ENCODE data around the gene PPP6R2. TPM values are rescaled to one million over a fixed set of nuclear protein-coding genes. Genes with fewer than 3 reads are reported as not detected.
"Not testable (repeated sequence)": the region's sequence is repeated elsewhere in the genome, so short reads cannot be mapped to it uniquely, and the experiment has no call there.

The PPP6R2 gene
- total and polyA plus RNA-seq, 8 donors: 21.1 to 70.4 (median 25.1) TPM

- Histone ChIP-seq H3K4me3 (peak overlapping the region; percentile 48 to 81 (median 68)), H3K36me3 (no peaks in the 10 kb centered on the region), H3K9me3 (no peaks in the 10 kb centered on the region), H3K4me1 (peaks cover 4 to 9% (median 9%) of the 10 kb centered on the region in 3 donors), H3K27ac (peak overlapping the region in 1 of 4 donors; percentile 19), H3K27me3 (no peaks in the 10 kb centered on the region)
- TF ChIP-seq CTCF (IDR thresholded peaks at IDR 0.05): no peak
- 12 to 26% methylated on average over 24 to 56 of the region's 56 CpGs for WGBS, 2 donors
- DNase-seq: peak in 2 of 6 donors; percentile 52 to 56
- intact Hi-C loops (cut with DNase I): loop anchor here in 1 of 3 donors (10.0 kb wide), 1 partner anchor 52 kb away; the partner anchor contains the start of gene MAPK11
- no peak for ATAC-seq
- no peak for FAIRE-seq
These were observed 16.7 kb upstream of the PPP6R2 start for GRCh38 chr22:50326225-50326955.

- WGBS, 2 donors: 1 to 2% methylated on average over 70 to 105 of the region's 105 CpGs
- intact Hi-C loops (cut with DNase I): loop anchor here in 1 of 3 donors (10.0 kb wide), 1 partner anchor 52 kb away; the partner anchor contains the start of gene MAPK11
- peak in 3 of 4 donors; percentile 17 to 40 (median 35) for TF ChIP-seq CTCF (IDR thresholded peaks at IDR 0.05)
- ATAC-seq (peak; percentile 89 to 95 (median 92)), DNase-seq (peak; percentile 71 to 94 (median 86)), FAIRE-seq (no peak)
- Histone ChIP-seq H3K27me3 (no peaks in the 10 kb centered on the region), H3K4me3 (peak within 1 kb of the TSS; percentile 61 to 87 (median 78)), H3K36me3 (no peaks in the 10 kb centered on the region), H3K9me3 (no peaks in the 10 kb centered on the region), H3K4me1 (peaks cover 4 to 11% (median 9%) of the 10 kb centered on the region in 3 donors), H3K27ac (peak within 1 kb of the TSS; percentile 89 to 95 (median 92))
These were observed 16.0 kb upstream of the PPP6R2 start, which contains the start of gene DENND6B for GRCh38 chr22:50326956-50327710. Gene DENND6B, minus strand, starts transcription at chr22:50327012. Its CDS starts 24 bp downstream, at chr22:50326988.

GRCh38 chr22:50327711-50328019 is 15.5 kb upstream of the PPP6R2 start:
- H3K36me3 ChIP-seq: no peaks in the 10 kb centered on the region
- ATAC-seq (no peak), FAIRE-seq (no peak), DNase-seq (no peak)
- TF ChIP-seq CTCF (IDR thresholded peaks at IDR 0.05): no peak
- no peaks in the 10 kb centered on the region for H3K27me3 ChIP-seq
- intact Hi-C loops (cut with DNase I): loop anchor here in 1 of 3 donors (10.0 kb wide), 1 partner anchor 53 kb away; the partner anchor contains the start of gene MAPK11
- H3K4me1 ChIP-seq: peaks cover 4 to 11% (median 9%) of the 10 kb centered on the region in 3 donors
- peak overlapping the region; percentile 61 to 87 (median 78) for H3K4me3 ChIP-seq
- WGBS, 2 donors: 70 to 71% methylated on average over 22 of the region's 22 CpGs
- H3K27ac ChIP-seq: peak overlapping the region; percentile 89 to 95 (median 92)
- no peaks in the 10 kb centered on the region for H3K9me3 ChIP-seq

GRCh38 chr22:50329236-50329635 is 13.9 kb upstream of the PPP6R2 start:
- DNase-seq (no peak), ATAC-seq (no peak), FAIRE-seq (no peak)
- H3K27me3 ChIP-seq: no peaks in the 10 kb centered on the region
- no peaks in the 10 kb centered on the region for H3K36me3 ChIP-seq
- intact Hi-C loops (cut with DNase I): loop anchor here in 1 of 3 donors (10.0 kb wide), 1 partner anchor 54 kb away; the partner anchor contains the start of gene MAPK11
- peaks cover 4 to 11% (median 9%) of the 10 kb centered on the region in 3 donors for H3K4me1 ChIP-seq
- WGBS, 2 donors: 94 to 98% methylated on average over 6 of the region's 6 CpGs
- no peak for TF ChIP-seq CTCF (IDR thresholded peaks at IDR 0.05)
- H3K9me3 ChIP-seq: no peaks in the 10 kb centered on the region
- H3K4me3 ChIP-seq: no peak overlapping the region
- no peak overlapping the region for H3K27ac ChIP-seq

GRCh38 chr22:50334433-50334832 is 8.7 kb upstream of the PPP6R2 start:
- H3K9me3 ChIP-seq; H3K27ac ChIP-seq; intact Hi-C loops (cut with DNase I); ATAC-seq; H3K4me1 ChIP-seq; DNase-seq; FAIRE-seq; H3K4me3 ChIP-seq; H3K36me3 ChIP-seq; H3K27me3 ChIP-seq: not testable (repeated sequence)
- 37 to 42% methylated on average over 5 of the region's 5 CpGs for WGBS, 2 donors

All from pancreas (tissue), 10 donors.